ENCODE data around the gene ROMO1.

ROMO1 gene

DNA sequence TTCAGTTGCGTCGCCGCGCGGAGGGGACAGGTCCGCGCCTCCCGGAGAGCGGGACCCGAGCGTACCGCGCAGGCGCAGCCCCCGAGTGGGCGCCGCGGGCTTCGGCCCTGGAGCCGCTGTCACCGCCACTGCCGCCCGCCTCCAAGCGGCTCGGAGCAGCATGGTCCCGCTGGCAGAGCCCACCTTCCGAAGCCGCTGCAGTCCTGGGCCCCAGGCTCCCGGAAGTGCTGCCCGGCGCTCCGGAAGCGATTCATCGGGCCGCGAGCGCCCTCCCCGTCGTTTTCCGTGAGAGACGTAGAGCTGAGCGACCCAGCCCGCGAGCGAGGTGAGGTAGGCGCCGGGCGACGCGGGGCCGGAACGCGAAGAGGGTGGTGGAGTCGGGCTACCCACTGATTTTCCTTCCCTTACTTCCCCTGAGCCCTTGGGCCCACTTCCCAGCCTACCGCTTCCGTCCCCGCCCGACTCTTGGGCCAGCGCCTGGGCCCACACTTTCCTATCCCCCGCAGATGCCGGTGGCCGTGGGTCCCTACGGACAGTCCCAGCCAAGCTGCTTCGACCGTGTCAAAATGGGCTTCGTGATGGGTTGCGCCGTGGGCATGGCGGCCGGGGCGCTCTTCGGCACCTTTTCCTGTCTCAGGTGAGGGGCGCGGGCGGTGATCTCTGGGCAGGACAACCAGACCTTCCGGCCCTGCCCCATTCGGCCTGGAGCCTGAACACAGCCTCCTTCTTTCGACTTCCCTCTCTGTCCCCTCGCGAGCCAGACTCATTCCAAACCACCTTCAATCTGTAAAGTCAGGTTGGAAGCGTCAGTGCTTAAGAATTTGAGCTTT, at the start of gene ROMO1, which contains the start of gene NFS1:
TSS of gene ROMO1 (plus strand) at position 279 of the 830 bp plus-strand sequence. CDS start at position 507, 228 bp downstream.
TSS of gene NFS1 (minus strand) at position 226 of the 830 bp plus-strand sequence. CDS start at position 162, 64 bp downstream.
- peak; percentile 81 for DNase-seq

- DNase-seq, result no peak
These were observed 48.6 kb upstream of the ROMO1 start for GRCh38 chr20:35650632-35651031.

GRCh38 chr20:35651958-35652357, 47.2 kb upstream of the ROMO1 start:
- no peak for DNase-seq

DNA sequence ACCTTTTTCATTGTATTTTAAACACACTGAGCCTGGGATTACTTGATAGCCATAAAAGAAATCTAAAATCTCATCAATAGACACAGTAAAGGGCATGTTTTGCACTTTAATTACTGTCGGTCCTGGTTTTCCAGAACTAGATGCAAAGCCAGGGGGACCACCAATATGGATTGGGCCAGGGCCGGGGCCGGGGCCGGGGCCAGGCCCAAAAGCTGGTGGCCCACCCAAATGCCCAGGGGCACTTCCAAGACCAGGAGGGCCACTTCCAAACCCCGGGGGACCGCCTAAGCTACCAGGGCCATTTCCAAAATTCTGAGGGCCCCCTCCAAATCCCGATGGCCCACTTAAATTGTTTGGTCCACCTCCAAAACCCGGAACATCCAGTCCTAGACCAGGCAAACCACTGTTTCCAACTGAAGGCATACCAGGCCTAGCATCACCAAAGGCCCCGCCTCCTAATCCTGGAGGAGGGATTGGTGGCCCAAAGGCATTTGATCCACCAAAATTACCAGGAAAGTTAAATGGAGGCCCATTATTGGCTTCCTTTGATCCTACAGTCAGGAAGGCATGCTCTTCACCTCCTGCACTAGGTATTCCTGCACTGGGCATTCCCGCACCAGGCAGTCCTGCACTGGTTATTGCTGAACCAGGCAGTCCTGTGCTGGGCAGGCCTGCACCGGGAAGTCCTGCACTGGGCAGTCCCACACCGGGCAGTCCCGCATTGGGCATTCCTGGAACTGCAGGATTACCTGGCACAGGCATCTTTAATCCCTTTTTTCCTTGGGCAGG, 46.4 kb upstream of the ROMO1 start:
- DNase-seq, result no peak

DNA sequence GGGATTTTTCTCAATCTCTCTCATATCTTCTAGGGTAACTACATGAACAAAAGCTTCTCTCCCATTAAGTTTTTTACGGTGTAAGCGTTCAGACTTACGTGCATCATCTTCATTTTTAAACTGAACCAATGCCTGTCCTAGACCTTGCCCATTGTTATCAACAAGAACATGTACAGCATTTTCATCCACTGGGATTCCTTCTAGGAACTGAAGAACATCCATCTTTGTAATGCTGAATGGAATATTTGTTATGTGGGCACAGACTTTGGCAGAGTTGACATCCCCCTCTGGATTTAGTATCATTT, 45.8 kb upstream of the ROMO1 start:
- no peak for DNase-seq

DNA sequence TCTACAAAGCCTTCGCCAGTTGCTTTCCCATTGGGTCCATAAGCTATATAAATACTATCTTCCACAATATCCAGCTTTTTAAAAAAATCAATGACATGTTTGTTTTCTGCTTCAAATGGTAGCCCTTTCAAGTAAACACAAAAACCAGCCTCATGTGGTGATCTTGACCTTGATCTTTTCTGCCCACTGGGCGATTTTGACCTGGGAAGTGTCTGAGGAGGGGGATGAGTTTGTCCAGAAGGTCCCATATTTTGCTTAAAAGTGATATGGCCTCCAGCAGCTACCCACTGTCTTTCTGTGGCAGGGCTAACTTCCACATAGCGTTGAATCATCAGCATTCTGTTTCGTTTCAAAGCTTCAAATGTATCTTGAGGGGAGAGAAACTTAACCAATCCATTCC, 45.3 kb upstream of the ROMO1 start:
- no peak for DNase-seq

- DNase-seq, result no peak
These were observed 44.8 kb upstream of the ROMO1 start for GRCh38 chr20:35654415-35654814.

GRCh38 chr20:35657271-35657670, 41.9 kb upstream of the ROMO1 start:
- DNase-seq, result no peak

GRCh38 chr20:35660122-35660937, 38.9 kb upstream of the ROMO1 start:
- no peak for DNase-seq

DNA sequence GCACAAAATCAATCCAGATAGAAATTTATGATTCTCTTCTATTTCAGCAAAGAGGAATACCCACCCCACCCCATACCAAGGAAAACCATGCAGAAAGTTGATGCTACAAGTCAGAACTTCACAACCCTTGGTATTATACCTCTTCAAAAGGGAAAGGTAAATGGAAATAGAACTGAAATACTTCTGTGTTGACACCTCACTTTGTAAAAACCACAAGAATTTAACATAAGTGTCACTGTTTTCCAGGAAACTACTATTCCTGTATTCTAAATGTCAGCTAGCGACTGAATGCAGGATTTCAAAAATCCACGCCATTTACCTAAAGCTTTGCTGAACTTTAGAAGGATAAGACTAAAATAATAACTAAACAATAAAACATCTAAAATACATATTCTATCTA, 38.2 kb upstream of the ROMO1 start:
- DNase-seq, result no peak

GRCh38 chr20:35661908-35662307, 37.3 kb upstream of the ROMO1 start:
- no peak for DNase-seq

DNA sequence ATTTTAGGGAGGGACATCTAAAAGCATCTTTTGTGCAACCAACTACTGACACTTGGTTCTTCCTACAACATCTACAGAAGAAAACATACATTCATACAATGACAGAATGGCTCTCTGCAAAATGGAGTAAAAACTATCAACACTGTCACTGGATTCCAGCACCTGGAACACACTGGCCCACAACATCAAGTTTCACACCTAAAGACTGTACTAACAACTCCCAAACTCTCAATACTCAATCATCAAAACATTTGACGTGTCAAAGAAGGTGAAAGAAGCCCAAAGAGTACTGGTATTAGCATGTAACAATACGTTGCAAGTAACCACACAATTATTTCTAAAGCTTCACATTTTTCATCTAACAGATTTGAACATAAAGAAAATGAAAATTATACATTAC, 36.7 kb upstream of the ROMO1 start:
- DNase-seq, result no peak

- DNase-seq, result peak; percentile 25
These were observed 35.4 kb upstream of the ROMO1 start for GRCh38 chr20:35663516-35664465.

DNA sequence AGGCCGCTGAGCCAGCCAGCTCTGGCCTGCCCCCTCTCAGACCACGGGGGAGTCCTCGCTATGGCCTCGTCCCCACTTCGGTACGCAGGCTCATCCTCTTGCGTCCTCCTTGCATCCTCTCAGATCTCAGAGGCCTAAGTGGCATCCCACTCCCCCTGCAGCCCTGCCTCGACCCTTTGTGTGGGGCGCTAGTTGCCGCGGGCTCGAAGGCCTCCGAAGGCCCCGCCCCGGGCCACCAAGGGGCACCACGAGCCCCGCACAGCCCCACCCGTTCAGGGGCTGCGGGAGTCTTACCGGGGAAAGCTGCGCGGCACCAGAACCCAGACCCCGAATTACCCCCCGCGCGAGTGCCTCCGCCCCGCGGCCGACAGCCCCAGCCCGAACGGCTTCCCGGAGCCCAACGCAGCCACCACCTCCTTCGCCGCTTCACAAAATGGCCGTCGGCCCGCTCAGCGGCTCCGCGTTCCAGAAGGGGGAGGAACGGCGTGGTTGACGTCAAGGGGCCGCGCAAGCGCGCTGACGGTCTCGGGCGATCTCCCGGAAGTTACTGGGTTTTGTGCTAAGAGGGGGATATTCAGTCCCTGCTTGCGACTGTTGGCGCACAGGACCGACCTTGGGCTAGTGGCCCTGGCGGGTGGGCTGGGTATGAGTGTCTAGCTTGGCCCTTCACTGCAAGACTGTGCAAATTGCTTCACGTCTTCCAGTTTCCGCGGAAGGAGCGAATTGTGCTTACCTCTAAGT, 34.6 kb upstream of the ROMO1 start, which contains the start of the genes CPNE1 and RBM12:
TSS of gene CPNE1 (minus strand) at position 435 of the 741 bp plus-strand sequence. CDS start 31,977 bp downstream, outside the sequence.
TSS of gene RBM12 (minus strand) at position 435 of the 741 bp plus-strand sequence. CDS start 9,578 bp downstream, outside the sequence.
- peak; percentile 94 for DNase-seq

DNA sequence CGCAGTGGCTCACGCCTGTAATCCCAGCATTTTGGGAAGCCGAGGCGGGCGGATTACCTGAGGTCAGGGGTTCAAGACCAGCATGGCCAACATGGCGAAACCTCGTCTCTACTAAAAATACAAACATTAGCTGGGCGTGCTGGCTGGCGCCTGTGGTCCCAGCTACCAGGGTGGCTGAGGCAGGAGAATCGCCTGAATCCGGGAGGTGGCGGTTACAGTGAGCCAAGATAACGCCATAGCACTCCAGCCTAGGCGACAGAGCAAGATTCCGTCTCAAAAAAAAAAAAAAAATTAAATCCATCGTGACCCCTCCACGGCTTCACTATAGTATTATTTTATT, 33.3 kb upstream of the ROMO1 start:
- no peak for DNase-seq

DNA sequence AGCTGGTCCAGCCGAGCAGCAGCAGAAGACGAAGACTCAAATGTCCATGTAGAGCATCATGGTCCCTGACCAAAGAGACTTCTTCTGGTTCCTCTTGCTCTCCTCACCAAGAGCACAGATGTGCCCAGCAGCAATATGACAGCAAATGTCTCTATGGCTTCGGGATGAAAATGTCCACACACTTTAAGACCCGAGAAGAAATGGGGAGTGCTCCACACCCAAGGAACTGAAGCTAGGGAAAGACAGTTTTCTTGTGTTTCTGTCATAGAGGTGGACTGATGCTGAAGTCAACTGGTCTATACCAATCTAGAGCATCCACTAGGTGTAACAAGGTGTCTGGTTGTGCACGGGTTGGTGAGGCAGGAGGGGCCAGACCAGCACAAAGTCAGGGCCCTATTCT, 30.0 kb upstream of the ROMO1 start:
- no peak for DNase-seq

DNA sequence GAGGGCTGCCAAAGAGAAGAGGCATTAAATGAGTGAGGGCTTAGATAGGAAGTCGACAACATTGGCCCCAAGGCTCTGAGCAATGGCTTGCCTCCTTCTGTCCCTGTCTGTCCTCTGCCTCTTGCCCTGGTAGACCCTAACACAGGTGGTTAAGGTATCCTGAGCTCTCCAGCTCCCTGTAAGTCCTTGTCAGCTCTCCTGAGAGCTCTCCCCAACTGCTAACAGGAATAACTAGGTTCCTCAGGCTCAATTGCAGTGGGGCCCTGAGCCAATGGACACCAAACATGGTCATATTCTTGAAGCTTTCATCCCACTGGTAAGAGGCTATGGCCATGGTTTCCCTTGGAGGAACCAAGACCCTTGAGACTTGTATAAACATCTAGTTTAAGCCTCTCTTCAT, 29.5 kb upstream of the ROMO1 start:
- no peak for DNase-seq

DNA sequence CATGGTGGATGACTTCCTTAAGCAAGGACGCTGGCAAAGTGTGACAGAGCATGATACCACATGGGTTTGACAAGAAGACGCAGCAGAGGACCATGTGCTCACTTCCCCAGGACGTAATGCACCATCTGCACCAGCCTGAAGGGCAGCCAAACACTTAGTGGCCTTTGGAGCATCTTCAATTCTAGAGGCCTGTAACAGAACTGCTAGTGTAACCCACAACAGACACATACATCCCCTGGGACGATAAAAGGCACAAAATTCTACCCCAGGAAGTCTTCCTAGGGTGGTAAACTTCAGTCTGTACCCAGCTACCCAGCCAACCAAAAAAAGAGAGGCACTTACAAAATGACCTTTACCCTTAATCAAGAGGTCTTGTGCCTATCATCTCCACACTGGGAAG, 25.3 kb upstream of the ROMO1 start:
- DNase-seq, result no peak

GRCh38 chr20:35674921-35675320, 24.3 kb upstream of the ROMO1 start:
- no peak for DNase-seq

- peak; percentile 51 for DNase-seq
These were observed 18.6 kb upstream of the ROMO1 start for GRCh38 chr20:35680452-35681183.

Measured in inflammatory macrophage treated with lipopolysaccharide for 4 hours (primary cell).